Right ventricle myocardium superior (tissue), 1 donor: ENCODE measurements around the gene ACAP3. TPM values are rescaled to one million over a fixed set of nuclear protein-coding genes. Genes with fewer than 3 reads are reported as not detected.

Experiments used
- ATAC-seq: fragments of 200-7000 bp; cut with Tn5 transposase; one replicate; pipeline ENCODE4 v1.9.1; 2020; ENCODE audit warnings: mild to moderate bottlenecking; ENCODE audit not compliant: poor library complexity
- DNase-seq: peaks from one replicate; pipeline ENCODE4 v3.0.0-alpha.2; 2020
- intact Hi-C: fragments of 100-400 bp; cut with DNase I; formaldehyde crosslinking; loops from one replicate; pipeline ENCODE4 v1.11.2; 2022
- microRNA-seq: library from miRNA; unstranded; fragments of <30 nt; microRNA quantifications from one replicate; pipeline ENCODE4 v1.2.0, GENCODE V29; 2020
- total RNA-seq: library from RNA; stranded (reverse); fragmentation: NEBNext Ultra II Directional; extraction: Animal tissue kit (Norgen Biotek cat#: 25700); gene quantifications from one replicate; pipeline ENCODE4 v1.2.1, GENCODE V29; 2021
- donor health status: DM: no; HTN: yes; CAD: no; lungs with severe emphysema.

Gene ACAP3
- total RNA-seq, 1 donor from 2014 or later = 56.3 TPM

- DNase-seq (no peak), ATAC-seq (peak; percentile 26)
- intact Hi-C loops = no loop called here
Measured at GRCh38 chr1:1244192-1244811, 63.4 kb downstream of the ACAP3 start.

GRCh38 chr1:1243807-1244191 lies 63.9 kb downstream of the ACAP3 start:
- DNase-seq (no peak), ATAC-seq (no peak)
- intact Hi-C loops = no loop called here

- ATAC-seq (no peak), DNase-seq (no peak)
- intact Hi-C loops = no loop called here
Measured at GRCh38 chr1:1243266-1243660, 64.5 kb downstream of the ACAP3 start.

GRCh38 chr1:1242461-1243265 lies 65.1 kb downstream of the ACAP3 start:
- intact Hi-C loops = no loop called here
- no peak for DNase-seq

More at GRCh38 chr1:1242461-1243265, 65.1 kb downstream of the ACAP3 start:
- no peak for ATAC-seq

Small RNAs within 50 kb of the gene (microRNA-seq; reads per million reads assigned to microRNA genes)
- gene MIR6726 (1.6 reads per million), gene MIR6727 (not detected), gene MIR6808 (not detected)

Other genes starting within 250 kb of the ACAP3 start
- not detected for gene RNF223, start 233.6 kb downstream of the ACAP3 start, total RNA-seq
- gene C1orf159, start 191.8 kb downstream of the ACAP3 start, total RNA-seq = 2.4 TPM
- gene TTLL10, start 134.1 kb downstream of the ACAP3 start, total RNA-seq = 0.22 TPM
- 0.32 TPM for gene TNFRSF18, start 101.3 kb downstream of the ACAP3 start, total RNA-seq
- gene TNFRSF4, start 93.8 kb downstream of the ACAP3 start, total RNA-seq = 2.1 TPM
- 110 TPM for gene SDF4, start 75.9 kb downstream of the ACAP3 start, total RNA-seq
- gene B3GALT6, start 75.7 kb downstream of the ACAP3 start, total RNA-seq = 8.6 TPM
- 0.51 TPM for gene C1QTNF12, start 61.2 kb downstream of the ACAP3 start, total RNA-seq
- 34.7 TPM for gene UBE2J2, start 34.1 kb downstream of the ACAP3 start, total RNA-seq
- gene SCNN1D, start 27.5 kb downstream of the ACAP3 start, total RNA-seq = 2.6 TPM
- gene PUSL1, start 667 bp upstream of the ACAP3 start, total RNA-seq = 10.6 TPM
- 70.9 TPM for gene INTS11, start 16.7 kb upstream of the ACAP3 start, total RNA-seq
- 113 TPM for gene CPTP, start 16.9 kb upstream of the ACAP3 start, total RNA-seq
- gene TAS1R3, start 23.4 kb upstream of the ACAP3 start, total RNA-seq = 0.40 TPM
- 126 TPM for gene DVL1, start 41.5 kb upstream of the ACAP3 start, total RNA-seq
- gene MXRA8, start 50.6 kb upstream of the ACAP3 start, total RNA-seq = 21.7 TPM
- gene AURKAIP1, start 67.3 kb upstream of the ACAP3 start, total RNA-seq = 271 TPM
- 45.7 TPM for gene CCNL2, start 91.4 kb upstream of the ACAP3 start, total RNA-seq
- gene MRPL20, start 99.4 kb upstream of the ACAP3 start, total RNA-seq = 144 TPM
- gene ANKRD65, start 113.3 kb upstream of the ACAP3 start, total RNA-seq = 1.8 TPM
- 17.1 TPM for gene VWA1, start 127.8 kb upstream of the ACAP3 start, total RNA-seq
- gene ATAD3C, start 141.8 kb upstream of the ACAP3 start, total RNA-seq = 0.94 TPM
- gene ATAD3B, start 163.8 kb upstream of the ACAP3 start, total RNA-seq = 7.9 TPM
- 18.5 TPM for gene ATAD3A, start 204.2 kb upstream of the ACAP3 start, total RNA-seq
- 7.5 TPM for gene TMEM240, start 232.7 kb upstream of the ACAP3 start, total RNA-seq